A673 (cell line): ENCODE data around the gene RAP1GAP2. TPM values are rescaled to one million over a fixed set of nuclear protein-coding genes. Genes with fewer than 3 reads are reported as not detected.

Experiments used
- BruUV-seq: library from RNA; stranded (reverse); fragments of 400-500 nt; replicated peaks from 2 replicates; lab custom pipeline; 2021; lab: Mats Ljungman, UMichigan
- CTCF ChIA-PET: fragments of 300-600 bp; sonication (Branson Sonifier 250); formaldehyde crosslinking; loops from one replicate; lab custom pipeline; 2022; ENCODE audit warnings: antibody characterized with exemption; lab: Charles Lee
- POLR2A ChIA-PET: fragments of 300-600 bp; sonication (Branson Sonifier 250); formaldehyde crosslinking; loops from one replicate; lab custom pipeline; 2022; ENCODE audit warnings: antibody characterized with exemption; ENCODE audit not compliant: low non-redundant PET; lab: Charles Lee
- DNase-seq: peaks from one replicate; pipeline ENCODE4 v3.0.0-alpha.2; 2015; ENCODE audit warnings: low spot score
- H3K27ac ChIP-seq: fragments of 200-600 bp; sonication (generic); 2 replicates; pipeline ENCODE4 v1.5.1; 2016; ENCODE audit warnings: mixed run types, low read depth, mild to moderate bottlenecking, mixed read lengths, antibody characterized with exemption, low read length; ENCODE audit not compliant: poor library complexity, severe bottlenecking
- H3K27me3 ChIP-seq: fragments of 200-600 bp; sonication (generic); replicated peaks from 2 replicates; pipeline ENCODE4 v1.6.1; 2017; ENCODE audit warnings: mixed run types, low read depth, mild to moderate bottlenecking, mixed read lengths, antibody characterized with exemption, low read length; ENCODE audit not compliant: insufficient read depth, poor library complexity
- H3K36me3 ChIP-seq: fragments of 200-600 bp; sonication (generic); 2 replicates; pipeline ENCODE4 v1.6.1; 2016; ENCODE audit warnings: mixed run types, mild to moderate bottlenecking, mixed read lengths, antibody characterized with exemption, low read length; ENCODE audit not compliant: insufficient read depth, poor library complexity, severe bottlenecking
- H3K4me1 ChIP-seq: fragments of 200-600 bp; sonication (generic); 2 replicates; pipeline ENCODE4 v1.6.1; 2017; ENCODE audit warnings: mixed run types, mild to moderate bottlenecking, mixed read lengths, antibody characterized with exemption, low read length; ENCODE audit not compliant: insufficient read depth, poor library complexity, severe bottlenecking
- H3K4me3 ChIP-seq: fragments of 200-600 bp; sonication (generic); 2 replicates; pipeline ENCODE4 v1.5.1; 2016; ENCODE audit warnings: low read depth, mixed run types, mild to moderate bottlenecking, mixed read lengths, low read length; ENCODE audit not compliant: poor library complexity, severe bottlenecking
- H3K9me3 ChIP-seq: fragments of 200-600 bp; sonication (generic); 2 replicates; pipeline ENCODE4 v1.6.1; 2016; ENCODE audit warnings: mixed run types, low read depth, mild to moderate bottlenecking, mixed read lengths, antibody characterized with exemption, low read length; ENCODE audit not compliant: poor library complexity, severe bottlenecking
- EZH2 ChIP-seq: fragments of 200-600 bp; sonication (generic); IDR thresholded peaks from 2 replicates; pipeline ENCODE4 v1.6.1; 2017; ENCODE audit warnings: borderline replicate concordance, low read depth, mild to moderate bottlenecking, mixed read lengths, antibody characterized with exemption, low read length; ENCODE audit not compliant: poor library complexity, severe bottlenecking
- intact Hi-C: fragments of 100-400 bp; cut with micrococcal nuclease; formaldehyde crosslinking; loops from one replicate; pipeline ENCODE4 v1.10.0; 2022; ENCODE audit not compliant: unreplicated experiment
- total RNA-seq: library from RNA; stranded (reverse); gene quantifications from 2 replicates; pipeline ENCODE4 v1.2.3, GENCODE V29; 2021
- TF ChIP-seq, protein P1 (sequence below): fragments of 300-800, 200-600 bp; sonication (generic); conservative IDR thresholded peaks from 2 replicates; pipeline ENCODE4 v1.5.1; 2017; ENCODE audit warnings: low read depth, mild to moderate bottlenecking, antibody characterized with exemption, low read length, moderate library complexity, mixed read lengths

RAP1GAP2 gene
- total RNA-seq, 1 experiment from 2014 or later = 0.06 TPM

DNA sequence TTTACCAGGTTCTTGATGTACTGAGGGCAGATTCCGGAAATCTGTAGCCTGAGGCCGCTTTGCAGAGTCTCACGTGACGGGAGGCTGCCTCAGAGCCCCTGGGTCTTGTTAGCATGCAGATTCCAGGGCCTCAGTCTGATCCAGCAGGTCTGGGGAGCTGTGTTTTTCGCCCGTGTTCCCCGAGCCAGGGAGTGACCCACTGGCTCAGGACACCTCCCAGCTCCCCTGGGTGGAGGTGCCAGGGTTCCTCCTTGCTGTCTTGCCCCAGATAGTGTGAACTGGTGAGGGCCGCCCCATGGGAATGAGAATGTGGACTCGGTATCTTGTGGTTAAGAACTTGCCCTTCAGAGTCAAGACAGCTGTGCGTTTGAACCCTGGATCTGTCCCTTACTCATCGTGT, 168.6 kb downstream of the RAP1GAP2 start:
- Histone ChIP-seq H3K27ac (no peak overlapping the region), H3K27me3 (peaks cover 16% of the 10 kb centered on the region), H3K4me1 (no peaks in the 10 kb centered on the region), H3K36me3 (no peaks in the 10 kb centered on the region), H3K9me3 (no peaks in the 10 kb centered on the region), H3K4me3 (no peak overlapping the region)
- ChIA-PET CTCF (no interaction called here), POLR2A (no interaction called here)
- no peak for DNase-seq
- TF ChIP-seq, protein P1, sequence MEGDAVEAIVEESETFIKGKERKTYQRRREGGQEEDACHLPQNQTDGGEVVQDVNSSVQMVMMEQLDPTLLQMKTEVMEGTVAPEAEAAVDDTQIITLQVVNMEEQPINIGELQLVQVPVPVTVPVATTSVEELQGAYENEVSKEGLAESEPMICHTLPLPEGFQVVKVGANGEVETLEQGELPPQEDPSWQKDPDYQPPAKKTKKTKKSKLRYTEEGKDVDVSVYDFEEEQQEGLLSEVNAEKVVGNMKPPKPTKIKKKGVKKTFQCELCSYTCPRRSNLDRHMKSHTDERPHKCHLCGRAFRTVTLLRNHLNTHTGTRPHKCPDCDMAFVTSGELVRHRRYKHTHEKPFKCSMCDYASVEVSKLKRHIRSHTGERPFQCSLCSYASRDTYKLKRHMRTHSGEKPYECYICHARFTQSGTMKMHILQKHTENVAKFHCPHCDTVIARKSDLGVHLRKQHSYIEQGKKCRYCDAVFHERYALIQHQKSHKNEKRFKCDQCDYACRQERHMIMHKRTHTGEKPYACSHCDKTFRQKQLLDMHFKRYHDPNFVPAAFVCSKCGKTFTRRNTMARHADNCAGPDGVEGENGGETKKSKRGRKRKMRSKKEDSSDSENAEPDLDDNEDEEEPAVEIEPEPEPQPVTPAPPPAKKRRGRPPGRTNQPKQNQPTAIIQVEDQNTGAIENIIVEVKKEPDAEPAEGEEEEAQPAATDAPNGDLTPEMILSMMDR = no peak
- no peak for TF ChIP-seq EZH2
- intact Hi-C loops = no loop called here
- no TSS peak for BruUV-seq

DNA sequence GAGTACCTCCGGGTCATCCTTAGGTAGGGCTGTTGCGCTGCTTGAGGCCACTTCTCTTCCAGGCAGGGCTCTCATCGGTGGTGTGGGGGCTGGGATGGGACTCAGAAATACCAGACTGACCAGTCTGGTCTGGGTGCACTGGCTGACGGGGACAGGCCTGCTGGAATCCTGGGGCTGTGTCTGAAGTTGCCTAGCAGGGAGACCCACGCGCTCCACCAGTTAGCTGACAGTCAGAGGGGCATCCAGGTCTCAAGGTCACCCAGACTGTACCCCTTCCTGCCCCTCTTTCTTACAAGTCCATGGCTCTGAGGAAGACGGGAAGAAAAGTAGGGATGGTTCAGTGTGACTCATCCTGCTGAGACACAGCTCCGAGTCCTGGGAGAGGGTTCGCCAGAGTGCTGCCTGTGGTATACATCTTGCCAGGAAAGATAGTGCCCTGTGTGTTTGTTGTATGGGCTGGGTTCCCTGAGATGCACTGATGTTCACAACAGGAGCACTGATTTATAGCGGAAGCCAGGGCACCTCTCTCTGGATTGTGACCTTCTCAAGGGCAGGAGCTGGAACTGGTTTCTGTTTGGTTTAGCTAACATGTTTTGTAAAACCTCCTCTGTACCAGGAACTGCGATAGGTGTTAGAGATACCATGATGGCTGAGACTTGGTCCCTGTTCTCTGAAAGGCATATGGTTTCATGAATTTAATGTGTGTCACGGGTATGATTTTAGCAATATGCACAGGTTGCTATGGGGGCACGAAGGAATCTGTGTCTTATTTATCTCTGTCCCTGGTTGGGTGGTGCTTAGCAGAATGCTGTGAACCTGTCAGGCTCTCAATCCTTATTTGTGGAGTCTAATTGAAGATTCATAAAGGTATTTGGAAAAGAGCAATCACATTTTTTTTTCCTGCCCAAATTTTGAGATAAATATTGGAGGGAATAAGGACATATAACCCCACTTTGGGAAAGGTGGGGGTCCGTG, 169.7 kb downstream of the RAP1GAP2 start:
- ChIA-PET CTCF (interaction anchor here (0.5 kb wide), 1 partner anchor 137 kb away, joined by 12 read pairs; no protein-coding TSS in a partner anchor), POLR2A (no interaction called here)
- no peaks in the 10 kb centered on the region for H3K36me3 ChIP-seq
- TF ChIP-seq EZH2 = no peak
- TF ChIP-seq, protein P1 = no peak
- H3K27ac ChIP-seq = no peak overlapping the region
- H3K9me3 ChIP-seq = no peaks in the 10 kb centered on the region
- no TSS peak for BruUV-seq
- no peak overlapping the region for H3K4me3 ChIP-seq
- intact Hi-C loops = no loop called here
- no peaks in the 10 kb centered on the region for H3K4me1 ChIP-seq
- peaks cover 20% of the 10 kb centered on the region for H3K27me3 ChIP-seq
- DNase-seq = no peak

DNA sequence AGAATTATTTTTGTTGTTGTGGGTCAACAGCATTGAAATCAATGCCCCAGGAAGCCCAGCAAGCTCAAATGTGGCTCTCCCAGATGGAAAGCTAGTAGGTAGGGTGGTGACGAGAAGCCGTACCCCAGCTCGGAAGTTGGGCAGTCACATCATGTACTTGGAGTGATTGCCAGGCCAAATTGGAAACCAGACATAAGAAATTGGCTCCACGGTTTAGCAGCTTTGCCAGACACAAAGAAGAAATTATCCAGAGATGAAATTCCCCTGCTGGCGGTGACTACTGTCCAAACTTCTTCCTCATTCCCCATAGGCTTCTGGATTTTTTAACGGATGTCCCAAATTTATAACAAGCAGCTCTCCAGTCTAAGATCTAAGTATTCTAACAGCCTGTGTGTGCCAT, 171.3 kb downstream of the RAP1GAP2 start:
- BruUV-seq = no TSS peak
- H3K4me1 ChIP-seq = no peaks in the 10 kb centered on the region
- no peak overlapping the region for H3K27ac ChIP-seq
- DNase-seq = no peak
- ChIA-PET CTCF (no interaction called here), POLR2A (no interaction called here)
- H3K9me3 ChIP-seq = no peaks in the 10 kb centered on the region
- intact Hi-C loops = no loop called here
- H3K4me3 ChIP-seq = no peak overlapping the region
- TF ChIP-seq EZH2 = no peak
- peaks cover 22% of the 10 kb centered on the region for H3K27me3 ChIP-seq
- H3K36me3 ChIP-seq = no peaks in the 10 kb centered on the region
